Anterior cingulate cortex (tissue), 58 donors: Measurements from ENCODE around the gene M1AP.

Experiments used
- DNase-seq, 58 donors: peaks; one replicate each; lab custom pipeline; 2025; lab: John Stamatoyannopoulos, UW

The M1AP gene

DNA sequence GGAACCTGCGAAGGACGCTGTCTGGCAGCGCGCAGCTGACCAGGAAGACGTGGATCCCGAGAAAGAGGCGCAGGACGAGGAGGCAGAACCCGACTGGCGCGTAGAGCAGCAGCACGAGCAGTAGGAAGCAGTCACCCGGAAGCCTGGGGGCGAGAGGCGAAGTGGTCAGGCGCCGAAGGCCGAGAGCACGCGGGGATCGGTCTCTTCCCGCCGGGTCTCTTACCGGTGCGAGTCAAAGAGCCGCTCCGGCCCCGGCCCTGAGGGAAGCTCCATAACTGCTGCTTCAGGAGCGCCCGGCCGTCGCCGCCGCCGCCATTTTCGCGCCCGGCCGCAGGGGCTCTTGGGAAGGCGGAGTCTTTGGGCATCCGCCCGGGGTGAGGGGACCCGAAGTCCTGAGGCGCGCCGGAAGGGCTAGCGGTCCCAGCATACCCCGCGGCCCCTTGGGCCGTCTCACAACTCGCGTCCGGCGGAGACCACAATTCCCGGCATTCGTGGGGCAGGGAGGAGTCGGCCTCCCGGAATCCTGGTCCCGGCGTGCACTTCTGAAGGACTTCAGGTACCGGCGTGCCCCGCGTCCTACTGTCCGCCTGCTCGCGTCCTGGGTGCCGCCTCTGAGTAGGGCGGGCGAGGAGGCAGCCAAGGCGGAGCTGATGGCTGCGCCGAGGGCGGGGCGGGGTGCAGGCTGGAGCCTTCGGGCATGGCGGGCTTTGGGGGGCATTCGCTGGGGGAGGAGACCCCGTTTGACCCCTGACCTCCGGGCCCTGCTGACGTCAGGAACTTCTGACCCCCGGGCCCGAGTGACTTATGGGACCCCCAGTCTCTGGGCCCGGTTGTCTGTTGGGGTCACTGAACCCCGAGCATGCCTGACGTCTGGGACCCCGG is 118.5 kb downstream of the M1AP start, which contains the start of the genes AUP1 and HTRA2:
Gene AUP1 (minus strand): TSS at position 350 of the 882 bp plus-strand sequence. CDS start 77 bp downstream, at position 273.
Gene HTRA2 (plus strand): TSS at position 577 of the 882 bp plus-strand sequence. CDS start 74 bp downstream, at position 651.
- DNase-seq, result peak; percentile 85 to 99 (median 98)

DNA sequence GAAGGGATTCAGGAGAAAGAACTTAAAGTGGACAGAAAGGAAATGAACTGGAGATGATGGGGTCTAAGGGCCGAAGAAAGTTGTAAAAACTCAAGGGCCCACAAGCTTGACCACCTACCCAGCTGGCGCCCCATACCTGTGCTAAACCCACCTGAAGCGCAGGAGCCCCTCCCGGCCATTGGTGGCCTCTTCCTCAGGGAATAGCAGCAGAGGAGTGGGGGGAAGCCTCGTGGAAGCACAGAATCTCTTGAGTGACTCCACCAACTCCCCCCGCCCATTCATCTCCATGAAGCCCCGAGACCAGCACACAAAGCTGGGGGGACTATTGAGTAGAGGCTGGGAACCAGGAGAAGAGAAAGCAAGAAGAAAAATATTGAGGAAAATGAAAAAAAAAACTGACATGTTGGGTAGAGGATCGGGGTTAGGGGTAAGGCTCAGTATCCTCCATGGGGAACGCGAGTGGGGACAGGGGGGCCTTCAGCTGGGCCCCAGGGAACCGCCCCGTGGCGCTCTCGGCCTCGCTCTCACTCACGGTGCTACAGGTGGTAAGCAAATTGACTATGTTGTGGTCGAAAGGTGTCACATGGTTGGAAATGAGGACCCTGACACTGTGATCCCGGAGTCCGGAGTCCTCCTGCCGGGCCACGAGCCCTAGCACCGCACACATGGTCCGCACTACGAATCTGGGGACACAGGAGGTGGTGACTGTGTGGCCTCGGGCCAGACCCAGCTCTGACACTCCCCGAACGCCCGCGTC is 119.4 kb downstream of the M1AP start:
- no peak for DNase-seq

GRCh38 chr2:74527741-74528140 is 120.4 kb downstream of the M1AP start:
- DNase-seq, result no peak

DNA sequence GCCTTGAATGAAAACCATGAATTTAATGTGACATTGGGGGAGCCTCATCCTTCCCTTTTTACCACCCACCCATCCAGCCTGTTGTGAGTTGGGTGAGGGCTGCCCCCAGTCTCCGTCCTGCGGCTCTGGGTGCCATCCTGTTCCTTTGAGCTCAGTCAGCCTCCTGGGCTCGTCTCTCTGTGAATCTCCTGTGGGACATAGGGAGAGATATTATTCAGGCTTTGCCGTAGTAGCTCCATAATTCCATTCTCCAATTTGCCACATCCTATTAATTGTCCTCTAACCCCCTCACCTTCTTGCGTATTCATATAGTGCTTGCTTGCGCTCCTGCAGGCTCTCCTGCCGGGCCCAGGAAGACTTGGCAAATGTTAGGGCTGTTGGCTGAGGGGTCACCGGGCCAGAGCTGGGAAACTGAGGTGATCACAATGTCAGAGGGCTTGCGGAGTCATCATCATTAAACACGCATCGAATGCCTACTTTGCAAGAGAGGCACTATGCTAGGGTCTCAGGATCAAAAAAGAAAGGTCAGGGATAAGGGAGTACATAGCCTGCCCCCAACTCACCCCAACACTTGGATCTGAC is 121.4 kb downstream of the M1AP start:
- DNase-seq, result no peak

GRCh38 chr2:74525717-74526648 is 122.1 kb downstream of the M1AP start, which contains the start of gene DQX1:
Gene DQX1, minus strand, starts transcription at chr2:74526231. Its CDS starts 502 bp downstream, at chr2:74525729.
- peak in 7 of 58 donors; percentile 3 to 43 (median 8) for DNase-seq

GRCh38 chr2:74524955-74525716 is 123.0 kb downstream of the M1AP start:
- DNase-seq, result no peak

- no peak for DNase-seq
Measured at GRCh38 chr2:74524005-74524404, 124.1 kb downstream of the M1AP start.

GRCh38 chr2:74522516-74522915 is 125.6 kb downstream of the M1AP start:
- DNase-seq, result no peak

GRCh38 chr2:74516650-74517049 is 131.5 kb downstream of the M1AP start:
- DNase-seq, result no peak

- peak in 16 of 58 donors; percentile 2 to 34 (median 11) for DNase-seq
Measured at GRCh38 chr2:74515981-74516633, 132.0 kb downstream of the M1AP start.

DNA sequence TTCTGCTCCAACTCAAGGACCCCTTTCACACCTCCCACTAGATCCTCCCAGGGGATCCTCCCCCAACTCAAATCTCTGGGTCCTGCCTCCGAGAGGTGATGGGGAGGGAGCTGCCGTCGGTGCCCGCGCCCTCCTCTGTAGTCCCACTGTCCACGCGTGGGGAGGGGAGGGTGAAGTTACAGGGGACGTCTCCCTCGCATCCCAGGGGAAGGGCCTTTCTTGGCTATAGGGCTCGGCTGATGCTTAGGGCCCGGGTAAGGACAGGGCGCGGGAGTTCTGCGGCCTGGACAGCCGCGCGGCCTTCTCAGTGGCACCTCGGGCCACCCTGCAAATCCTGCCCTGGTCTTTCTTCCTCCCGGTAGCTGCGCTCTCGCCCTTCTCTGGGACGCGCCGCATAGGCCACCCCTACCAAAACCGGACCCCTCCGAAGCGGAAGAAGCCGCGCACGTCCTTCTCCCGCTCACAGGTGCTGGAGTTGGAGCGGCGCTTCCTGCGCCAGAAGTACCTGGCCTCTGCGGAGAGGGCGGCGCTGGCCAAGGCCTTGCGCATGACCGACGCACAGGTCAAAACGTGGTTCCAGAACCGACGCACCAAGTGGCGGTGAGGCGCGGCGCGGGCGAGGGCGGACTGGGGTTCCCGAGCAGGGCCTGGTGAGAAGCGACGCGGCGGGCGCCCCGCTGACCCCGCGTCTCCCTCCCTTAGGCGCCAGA is 132.7 kb downstream of the M1AP start:
- no peak for DNase-seq

- DNase-seq, result no peak
Measured at GRCh38 chr2:74514368-74515270, 133.5 kb downstream of the M1AP start, which contains the start of gene TLX2. Gene TLX2, plus strand, starts transcription at chr2:74514450. Its CDS starts 357 bp downstream, at chr2:74514807.

DNA sequence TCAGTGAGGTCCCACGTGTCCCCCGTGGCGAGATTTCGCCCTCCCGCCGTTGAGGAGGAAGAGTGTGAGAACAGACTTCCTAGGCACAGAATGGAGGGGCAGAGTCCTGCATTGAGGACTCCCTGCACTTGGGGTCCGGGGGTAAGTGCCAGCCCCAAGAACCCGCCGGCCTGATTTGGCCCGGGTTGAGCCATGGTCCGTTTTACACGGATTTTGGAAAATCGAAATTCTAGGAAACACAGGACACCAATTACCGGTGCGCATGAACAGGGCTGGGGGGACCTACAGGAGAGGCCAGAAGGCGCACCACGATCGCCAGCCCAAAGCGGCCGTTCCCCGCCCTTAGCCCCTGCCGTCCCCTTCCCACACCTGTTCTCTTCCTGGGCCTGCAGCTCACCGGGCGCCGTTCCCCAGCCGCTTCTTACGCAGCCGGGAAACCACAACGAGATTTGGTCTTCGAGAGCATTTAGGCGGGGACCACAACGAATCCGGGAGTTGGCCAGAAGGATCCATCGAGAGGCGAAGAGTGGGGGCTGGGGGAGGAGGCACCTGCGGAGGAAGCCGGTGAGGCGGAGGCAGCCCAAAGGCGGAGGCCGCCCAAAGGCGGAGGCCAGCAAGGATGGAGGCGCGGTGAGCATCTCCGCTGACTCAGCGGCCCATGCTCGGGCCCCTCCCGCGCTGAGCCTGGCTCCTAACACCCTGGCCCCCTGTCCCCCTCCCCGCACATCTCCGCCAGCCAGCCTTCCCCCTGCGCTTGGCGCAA is 134.3 kb downstream of the M1AP start:
- DNase-seq, result no peak

GRCh38 chr2:74512744-74513604 is 135.2 kb downstream of the M1AP start:
- no peak for DNase-seq
